Measurements from ENCODE around the gene HDAC7. TPM values are rescaled to one million over a fixed set of nuclear protein-coding genes. Genes with fewer than 3 reads are reported as not detected.

Gene HDAC7
- total and polyA plus RNA-seq, 2 of the 13 experiments (the other 11 are each of a cell fraction or from before 2014, with no cell fraction given) = 4.6 to 10.8 TPM

- TF ChIP-seq, protein P1, sequence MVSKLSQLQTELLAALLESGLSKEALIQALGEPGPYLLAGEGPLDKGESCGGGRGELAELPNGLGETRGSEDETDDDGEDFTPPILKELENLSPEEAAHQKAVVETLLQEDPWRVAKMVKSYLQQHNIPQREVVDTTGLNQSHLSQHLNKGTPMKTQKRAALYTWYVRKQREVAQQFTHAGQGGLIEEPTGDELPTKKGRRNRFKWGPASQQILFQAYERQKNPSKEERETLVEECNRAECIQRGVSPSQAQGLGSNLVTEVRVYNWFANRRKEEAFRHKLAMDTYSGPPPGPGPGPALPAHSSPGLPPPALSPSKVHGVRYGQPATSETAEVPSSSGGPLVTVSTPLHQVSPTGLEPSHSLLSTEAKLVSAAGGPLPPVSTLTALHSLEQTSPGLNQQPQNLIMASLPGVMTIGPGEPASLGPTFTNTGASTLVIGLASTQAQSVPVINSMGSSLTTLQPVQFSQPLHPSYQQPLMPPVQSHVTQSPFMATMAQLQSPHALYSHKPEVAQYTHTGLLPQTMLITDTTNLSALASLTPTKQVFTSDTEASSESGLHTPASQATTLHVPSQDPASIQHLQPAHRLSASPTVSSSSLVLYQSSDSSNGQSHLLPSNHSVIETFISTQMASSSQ (IDR thresholded peaks at IDR 0.05; ENCODE audit: low read depth) = no peak
- TF ChIP-seq, protein P1 (CRISPR knock-in tag; IDR thresholded peaks at IDR 0.05; ENCODE audit: borderline replicate concordance) = 0 out of 2 replicates have a peak, but pooled peaks have one; percentile 24
- TF ChIP-seq ZNF24 (IDR thresholded peaks at IDR 0.05) (no peak), ZNF282 (IDR thresholded peaks at IDR 0.05; ENCODE audit: partially characterized antibody) (no peak), KDM1A (CRISPR knock-in tag; IDR thresholded peaks at IDR 0.05) (no peak), MXD3 (CRISPR knock-in tag; IDR thresholded peaks at IDR 0.05) (no peak), ATF6 (CRISPR knock-in tag; conservative IDR thresholded peaks at IDR 0.05) (no peak)
- TF ChIP-seq, protein P2, sequence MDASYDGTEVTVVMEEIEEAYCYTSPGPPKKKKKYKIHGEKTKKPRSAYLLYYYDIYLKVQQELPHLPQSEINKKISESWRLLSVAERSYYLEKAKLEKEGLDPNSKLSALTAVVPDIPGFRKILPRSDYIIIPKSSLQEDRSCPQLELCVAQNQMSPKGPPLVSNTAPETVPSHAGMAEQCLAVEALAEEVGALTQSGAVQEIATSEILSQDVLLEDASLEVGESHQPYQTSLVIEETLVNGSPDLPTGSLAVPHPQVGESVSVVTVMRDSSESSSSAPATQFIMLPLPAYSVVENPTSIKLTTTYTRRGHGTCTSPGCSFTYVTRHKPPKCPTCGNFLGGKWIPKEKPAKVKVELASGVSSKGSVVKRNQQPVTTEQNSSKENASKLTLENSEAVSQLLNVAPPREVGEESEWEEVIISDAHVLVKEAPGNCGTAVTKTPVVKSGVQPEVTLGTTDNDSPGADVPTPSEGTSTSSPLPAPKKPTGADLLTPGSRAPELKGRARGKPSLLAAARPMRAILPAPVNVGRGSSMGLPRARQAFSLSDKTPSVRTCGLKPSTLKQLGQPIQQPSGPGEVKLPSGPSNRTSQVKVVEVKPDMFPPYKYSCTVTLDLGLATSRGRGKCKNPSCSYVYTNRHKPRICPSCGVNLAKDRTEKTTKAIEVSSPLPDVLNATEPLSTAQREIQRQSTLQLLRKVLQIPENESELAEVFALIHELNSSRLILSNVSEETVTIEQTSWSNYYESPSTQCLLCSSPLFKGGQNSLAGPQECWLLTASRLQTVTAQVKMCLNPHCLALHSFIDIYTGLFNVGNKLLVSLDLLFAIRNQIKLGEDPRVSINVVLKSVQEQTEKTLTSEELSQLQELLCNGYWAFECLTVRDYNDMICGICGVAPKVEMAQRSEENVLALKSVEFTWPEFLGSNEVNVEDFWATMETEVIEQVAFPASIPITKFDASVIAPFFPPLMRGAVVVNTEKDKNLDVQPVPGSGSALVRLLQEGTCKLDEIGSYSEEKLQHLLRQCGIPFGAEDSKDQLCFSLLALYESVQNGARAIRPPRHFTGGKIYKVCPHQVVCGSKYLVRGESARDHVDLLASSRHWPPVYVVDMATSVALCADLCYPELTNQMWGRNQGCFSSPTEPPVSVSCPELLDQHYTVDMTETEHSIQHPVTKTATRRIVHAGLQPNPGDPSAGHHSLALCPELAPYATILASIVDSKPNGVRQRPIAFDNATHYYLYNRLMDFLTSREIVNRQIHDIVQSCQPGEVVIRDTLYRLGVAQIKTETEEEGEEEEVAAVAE (CRISPR knock-in tag; IDR thresholded peaks at IDR 0.05; ENCODE audit: borderline replicate concordance) = no peak; the same call in 1 of the 2 replicates
- TF ChIP-seq, protein P3, sequence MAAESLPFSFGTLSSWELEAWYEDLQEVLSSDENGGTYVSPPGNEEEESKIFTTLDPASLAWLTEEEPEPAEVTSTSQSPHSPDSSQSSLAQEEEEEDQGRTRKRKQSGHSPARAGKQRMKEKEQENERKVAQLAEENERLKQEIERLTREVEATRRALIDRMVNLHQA (CRISPR knock-in tag; IDR thresholded peaks at IDR 0.05) = no peak
- TF ChIP-seq, protein P4, sequence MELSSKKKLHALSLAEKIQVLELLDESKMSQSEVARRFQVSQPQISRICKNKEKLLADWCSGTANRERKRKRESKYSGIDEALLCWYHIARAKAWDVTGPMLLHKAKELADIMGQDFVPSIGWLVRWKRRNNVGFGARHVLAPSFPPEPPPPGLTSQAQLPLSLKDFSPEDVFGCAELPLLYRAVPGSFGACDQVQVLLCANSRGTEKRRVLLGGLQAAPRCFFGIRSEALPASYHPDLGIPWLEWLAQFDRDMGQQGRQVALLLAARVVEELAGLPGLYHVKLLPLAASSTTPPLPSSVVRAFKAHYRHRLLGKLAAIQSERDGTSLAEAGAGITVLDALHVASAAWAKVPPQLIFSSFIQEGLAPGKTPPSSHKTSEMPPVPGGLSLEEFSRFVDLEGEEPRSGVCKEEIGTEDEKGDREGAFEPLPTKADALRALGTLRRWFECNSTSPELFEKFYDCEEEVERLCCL (CRISPR knock-in tag; IDR thresholded peaks at IDR 0.05; ENCODE audit: borderline replicate concordance) = no peak
These were observed 1.1 kb upstream of the HDAC7 start (continued) for GRCh38 chr12:47820631-47821345.

Measured in HepG2 (cell line).